Activated B cell treated with CpG ODN at 0.5 μM for 24 hours (primary cell): ENCODE measurements around the gene FAM9B. TPM values are rescaled to one million over a fixed set of nuclear protein-coding genes. Genes with fewer than 3 reads are reported as not detected.
"Not testable (repeated sequence)": the region's sequence is repeated elsewhere in the genome, so short reads cannot be mapped to it uniquely, and the experiment has no call there.

Source experiments
- ATAC-seq: fragments of 200-7000 bp; cut with Tn5 transposase; one replicate; pipeline ENCODE4 v1.10.0; 2021; ENCODE audit warnings: low read depth, mild to moderate bottlenecking, moderate library complexity
- CTCF ChIA-PET: fragments of 350-600 bp; sonication (Branson Sonifier 250); formaldehyde crosslinking; loops from one replicate; lab custom pipeline; 2021; ENCODE audit warnings: antibody characterized with exemption; lab: Charles Lee
- POLR2A ChIA-PET: fragments of 350-600 bp; sonication (Branson Sonifier 250); formaldehyde crosslinking; loops from one replicate; lab custom pipeline; 2021; ENCODE audit warnings: antibody characterized with exemption; lab: Charles Lee
- DNase-seq: peaks from one replicate; pipeline ENCODE4 v3.0.0; 2022
- H3K27ac Mint-ChIP-seq: one replicate; pipeline ENCODE4 v1.8.0; 2020; ENCODE audit warnings: mixed read lengths
- H3K27me3 Mint-ChIP-seq: one replicate; pipeline ENCODE4 v1.8.0; 2021; ENCODE audit warnings: mixed read lengths
- H3K36me3 Mint-ChIP-seq: one replicate; pipeline ENCODE4 v1.8.0; 2021; ENCODE audit warnings: low read depth, mixed read lengths
- H3K4me1 Mint-ChIP-seq: one replicate; pipeline ENCODE4 v1.8.0; 2021; ENCODE audit warnings: mixed read lengths
- H3K4me3 Mint-ChIP-seq: one replicate; pipeline ENCODE4 v1.8.0; 2020; ENCODE audit warnings: mild to moderate bottlenecking, mixed read lengths
- H3K9me3 Mint-ChIP-seq: one replicate; pipeline ENCODE4 v1.8.0; 2020; ENCODE audit warnings: mixed read lengths
- CTCF ChIP-seq: fragments of 200-600 bp; IDR thresholded peaks from one replicate; pipeline ENCODE4 v1.8.0; 2022; ENCODE audit warnings: antibody characterized with exemption, mild to moderate bottlenecking
- intact Hi-C: fragments of 100-400 bp; cut with micrococcal nuclease; formaldehyde crosslinking; loops from one replicate; pipeline ENCODE4 v1.15.1; 2024
- total RNA-seq: library from RNA; stranded (reverse); gene quantifications from 2 replicates; pipeline ENCODE4 v1.2.3, GENCODE V29; 2022

Gene FAM9B
- total RNA-seq, 1 donor from 2014 or later = not detected

GRCh38 chrX:9033179-9033578 lies 748 bp downstream of the FAM9B start:
- H3K27me3 Mint-ChIP-seq = peaks cover 2% of the 10 kb centered on the region
- no peak for DNase-seq
- H3K27ac Mint-ChIP-seq = no peak overlapping the region
- CTCF ChIA-PET = no interaction called here
- H3K36me3 Mint-ChIP-seq = no peaks in the 10 kb centered on the region
- no peak for ATAC-seq
- POLR2A ChIA-PET = interaction anchor here (0.6 kb wide), 1 partner anchor 1086 kb away, joined by 3 read pairs; no protein-coding TSS in a partner anchor
- no peaks in the 10 kb centered on the region for H3K4me1 Mint-ChIP-seq
- no peaks in the 10 kb centered on the region for H3K9me3 Mint-ChIP-seq
- H3K4me3 Mint-ChIP-seq = no peak overlapping the region
- intact Hi-C loops = no loop called here
- no peak for TF ChIP-seq CTCF

DNA sequence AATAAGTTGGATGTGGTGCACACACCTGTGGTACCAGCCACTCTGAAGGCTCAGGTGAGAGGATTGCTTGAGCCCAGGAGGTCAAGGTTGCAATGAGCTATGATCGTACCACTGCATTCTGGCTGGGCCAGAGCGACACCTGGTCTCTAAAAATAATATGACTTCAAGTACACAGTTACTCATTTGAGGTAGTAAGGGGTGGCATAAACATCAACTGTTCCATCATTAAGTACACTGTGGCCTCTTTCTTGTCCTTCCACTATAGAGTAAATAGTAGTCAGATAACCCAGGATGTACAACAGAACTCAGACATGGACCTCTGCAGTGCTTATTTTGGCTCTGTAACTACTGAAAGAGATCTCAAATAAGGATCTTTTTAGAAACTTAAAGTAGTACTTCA lies 10.6 kb downstream of the FAM9B start:
- DNase-seq (no peak), ATAC-seq (no peak)
- Mint-ChIP-seq H3K4me1 (no peaks in the 10 kb centered on the region), H3K9me3 (no peaks in the 10 kb centered on the region), H3K27ac (no peak overlapping the region), H3K4me3 (no peak overlapping the region), H3K36me3 (no peaks in the 10 kb centered on the region), H3K27me3 (no peaks in the 10 kb centered on the region)
- POLR2A ChIA-PET = no interaction called here
- no peak for TF ChIP-seq CTCF
- CTCF ChIA-PET = no interaction called here
- intact Hi-C loops = no loop called here

GRCh38 chrX:9019151-9019550 lies 14.8 kb downstream of the FAM9B start:
- Mint-ChIP-seq H3K9me3 (no peaks in the 10 kb centered on the region), H3K27me3 (no peaks in the 10 kb centered on the region), H3K27ac (no peak overlapping the region), H3K36me3 (no peaks in the 10 kb centered on the region), H3K4me1 (no peaks in the 10 kb centered on the region), H3K4me3 (no peak overlapping the region)
- ChIA-PET CTCF (no interaction called here), POLR2A (no interaction called here)
- DNase-seq = no peak
- intact Hi-C loops = no loop called here
- TF ChIP-seq CTCF = no peak
- ATAC-seq = no peak

GRCh38 chrX:9018332-9018731 lies 15.6 kb downstream of the FAM9B start:
- POLR2A ChIA-PET, CTCF ChIA-PET, H3K4me3 Mint-ChIP-seq, ATAC-seq, H3K36me3 Mint-ChIP-seq, H3K27me3 Mint-ChIP-seq, intact Hi-C loops, H3K4me1 Mint-ChIP-seq, H3K27ac Mint-ChIP-seq, H3K9me3 Mint-ChIP-seq, DNase-seq: not testable (repeated sequence)

DNA sequence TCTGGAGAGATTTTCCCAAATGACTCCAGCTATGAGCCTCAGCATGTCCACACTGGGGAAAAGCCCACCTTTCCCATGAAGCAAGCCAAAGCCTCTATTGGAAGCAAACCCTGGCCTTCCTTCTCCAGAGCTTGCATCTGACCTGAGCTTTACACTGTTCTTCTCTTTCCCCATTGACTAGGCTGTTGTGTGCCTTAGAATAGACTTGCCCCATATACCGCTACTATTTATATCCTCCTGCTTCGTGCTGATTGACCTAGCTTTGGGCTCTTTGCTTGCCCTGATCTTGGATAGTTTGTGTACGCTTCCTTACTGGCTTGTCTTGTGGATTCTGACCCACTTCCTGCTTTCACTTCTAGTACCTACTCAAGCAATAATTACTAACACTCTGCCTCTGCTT lies 30.9 kb downstream of the FAM9B start:
- no peaks in the 10 kb centered on the region for H3K9me3 Mint-ChIP-seq
- peaks cover 9% of the 10 kb centered on the region for H3K4me1 Mint-ChIP-seq
- H3K27me3 Mint-ChIP-seq = no peaks in the 10 kb centered on the region
- no peak for TF ChIP-seq CTCF
- no peak for ATAC-seq
- no peak for DNase-seq
- H3K36me3 Mint-ChIP-seq = no peaks in the 10 kb centered on the region
- ChIA-PET POLR2A (no interaction called here), CTCF (no interaction called here)
- intact Hi-C loops = no loop called here
- no peak overlapping the region for H3K4me3 Mint-ChIP-seq
- H3K27ac Mint-ChIP-seq = no peak overlapping the region

GRCh38 chrX:8988446-8988845 lies 45.5 kb downstream of the FAM9B start:
- Mint-ChIP-seq H3K27ac (no peak overlapping the region), H3K36me3 (no peaks in the 10 kb centered on the region), H3K9me3 (no peaks in the 10 kb centered on the region), H3K27me3 (no peaks in the 10 kb centered on the region), H3K4me1 (no peaks in the 10 kb centered on the region), H3K4me3 (no peak overlapping the region)
- ATAC-seq (no peak), DNase-seq (no peak)
- TF ChIP-seq CTCF = no peak
- CTCF ChIA-PET = no interaction called here
- POLR2A ChIA-PET = no interaction called here
- intact Hi-C loops = no loop called here
